Osteoblast (primary cell): ENCODE results near the gene PRSS50. TPM values are rescaled to one million over a fixed set of nuclear protein-coding genes. Genes with fewer than 3 reads are reported as not detected.

Source experiments
- DNase-seq: peaks from one replicate; pipeline ENCODE4 v3.0.0; 2011; ENCODE audit warnings: low spot score, mixed read lengths; ENCODE audit not compliant: insufficient read length; ENCODE audit errors: missing footprints
- H2AFZ ChIP-seq: 2 replicates; pipeline ENCODE4 v1.6.0; 2011; ENCODE audit warnings: mild to moderate bottlenecking, low read length
- H3K27ac ChIP-seq: 2 replicates; pipeline ENCODE4 v1.5.1; 2011; ENCODE audit warnings: mild to moderate bottlenecking, low read depth, low read length, moderate library complexity
- H3K27me3 ChIP-seq: 2 replicates; pipeline ENCODE4 v1.6.0; 2012; ENCODE audit warnings: mild to moderate bottlenecking, control low read depth, inconsistent platforms, low read length, moderate library complexity; ENCODE audit not compliant: insufficient read depth
- H3K36me3 ChIP-seq: 2 replicates; pipeline ENCODE4 v1.5.1; 2011; ENCODE audit warnings: mild to moderate bottlenecking, low read length, control low read depth, moderate library complexity; ENCODE audit not compliant: insufficient read depth
- H3K4me1 ChIP-seq: 2 replicates; pipeline ENCODE4 v1.5.1; 2011; ENCODE audit warnings: mild to moderate bottlenecking, low read length, control low read depth, moderate library complexity; ENCODE audit not compliant: insufficient read depth
- H3K4me2 ChIP-seq: 2 replicates; pipeline ENCODE4 v1.6.0; 2011; ENCODE audit warnings: mild to moderate bottlenecking, low read length; ENCODE audit not compliant: insufficient read depth
- H3K4me3 ChIP-seq: fragments of 200-600 bp; sonication (generic); 3 replicates; pipeline ENCODE4 v1.5.1; 2012; ENCODE audit warnings: mild to moderate bottlenecking, low read length, inconsistent platforms; ENCODE audit not compliant: insufficient read depth
- H3K79me2 ChIP-seq: 2 replicates; pipeline ENCODE4 v1.6.0; 2012; ENCODE audit warnings: mild to moderate bottlenecking, low read length, control low read depth, inconsistent platforms; ENCODE audit not compliant: insufficient read depth
- H3K9me3 ChIP-seq: 2 replicates; pipeline ENCODE4 v1.5.1; 2011; ENCODE audit warnings: low read depth, low read length, control low read depth
- H4K20me1 ChIP-seq: 2 replicates; pipeline ENCODE4 v1.6.0; 2012; ENCODE audit warnings: mild to moderate bottlenecking, low read length, control low read depth; ENCODE audit not compliant: insufficient read depth
- CTCF ChIP-seq: IDR thresholded peaks from 2 replicates; pipeline ENCODE4 v1.5.1; 2011; ENCODE audit warnings: mild to moderate bottlenecking, low read depth, low read length, moderate library complexity; ENCODE audit errors: extremely low read depth
- total RNA-seq: library from RNA; depleted of rRNA; stranded (reverse); fragments of >200 nt; gene quantifications from 2 replicates; pipeline ENCODE4 v1.2.3, GENCODE V29; 2012

PRSS50 gene
- total RNA-seq, 1 donor = not detected

GRCh38 chr3:46713050-46713897 is 4.4 kb downstream of the PRSS50 start:
- H4K20me1 ChIP-seq = no peaks in the 10 kb centered on the region
- DNase-seq = peak; percentile 71
- H2AFZ ChIP-seq = no peak overlapping the region
- no peaks in the 10 kb centered on the region for H3K36me3 ChIP-seq
- no peak overlapping the region for H3K4me3 ChIP-seq
- TF ChIP-seq CTCF = no peak
- H3K4me1 ChIP-seq = no peaks in the 10 kb centered on the region
- H3K27me3 ChIP-seq = no peaks in the 10 kb centered on the region
- H3K79me2 ChIP-seq = no peaks in the 10 kb centered on the region
- H3K4me2 ChIP-seq = no peak overlapping the region
- no peak overlapping the region for H3K27ac ChIP-seq
- no peaks in the 10 kb centered on the region for H3K9me3 ChIP-seq

- H3K4me1 ChIP-seq = no peaks in the 10 kb centered on the region
- no peaks in the 10 kb centered on the region for H3K9me3 ChIP-seq
- no peaks in the 10 kb centered on the region for H4K20me1 ChIP-seq
- no peaks in the 10 kb centered on the region for H3K27me3 ChIP-seq
- no peaks in the 10 kb centered on the region for H3K79me2 ChIP-seq
- TF ChIP-seq CTCF = no peak
- no peak overlapping the region for H3K27ac ChIP-seq
- peak; percentile 83 for DNase-seq
- H2AFZ ChIP-seq = no peak overlapping the region
- H3K4me2 ChIP-seq = no peak overlapping the region
- no peak overlapping the region for H3K4me3 ChIP-seq
- no peaks in the 10 kb centered on the region for H3K36me3 ChIP-seq
Observed at GRCh38 chr3:46712191-46713049, 5.2 kb downstream of the PRSS50 start.

GRCh38 chr3:46711760-46712159 is 5.9 kb downstream of the PRSS50 start:
- no peak for TF ChIP-seq CTCF
- no peak for DNase-seq

GRCh38 chr3:46711305-46711704 is 6.4 kb downstream of the PRSS50 start:
- no peak for TF ChIP-seq CTCF
- DNase-seq = peak; percentile 44
- H3K27ac ChIP-seq = no peak overlapping the region

More at GRCh38 chr3:46711760-46712159, 5.9 kb downstream of the PRSS50 start:
- Histone ChIP-seq H3K27ac (no peak overlapping the region), H2AFZ (no peak overlapping the region), H3K4me2 (no peak overlapping the region), H4K20me1 (no peaks in the 10 kb centered on the region), H3K4me3 (no peak overlapping the region), H3K4me1 (no peaks in the 10 kb centered on the region), H3K9me3 (no peaks in the 10 kb centered on the region), H3K36me3 (no peaks in the 10 kb centered on the region), H3K79me2 (no peaks in the 10 kb centered on the region), H3K27me3 (no peaks in the 10 kb centered on the region)

More at GRCh38 chr3:46711305-46711704, 6.4 kb downstream of the PRSS50 start:
- H3K36me3 ChIP-seq = no peaks in the 10 kb centered on the region
- H3K4me1 ChIP-seq = no peaks in the 10 kb centered on the region
- no peak overlapping the region for H3K4me2 ChIP-seq
- no peaks in the 10 kb centered on the region for H4K20me1 ChIP-seq
- H3K27me3 ChIP-seq = no peaks in the 10 kb centered on the region
- no peak overlapping the region for H3K4me3 ChIP-seq
- no peaks in the 10 kb centered on the region for H3K79me2 ChIP-seq
- no peak overlapping the region for H2AFZ ChIP-seq
- H3K9me3 ChIP-seq = no peaks in the 10 kb centered on the region
